Measurements from ENCODE around the gene TNFRSF1A.

TNFRSF1A gene

DNA sequence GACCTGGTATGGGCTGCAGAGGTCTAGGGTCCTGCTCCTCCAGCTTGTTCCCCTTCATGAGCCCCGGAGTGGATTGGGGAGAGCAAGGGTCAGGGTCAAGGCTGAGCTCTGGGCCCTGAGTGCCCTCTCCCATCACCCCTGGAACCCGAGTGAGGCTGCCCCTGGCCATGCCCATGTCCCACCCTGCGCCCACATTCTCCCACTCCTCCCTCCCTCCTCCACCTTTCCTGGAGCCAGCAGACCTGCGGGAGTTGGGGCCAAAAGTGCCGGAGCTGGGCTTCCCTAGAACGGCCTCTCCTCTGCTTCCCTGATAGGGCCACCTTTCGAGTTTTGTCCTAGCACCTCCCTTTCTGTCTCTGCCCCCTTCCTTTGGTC lies 32.9 kb upstream of the TNFRSF1A start:
- in situ Hi-C loops (cut with MboI; ENCODE audit: low sequenced_read_pairs), result no loop called here

DNA sequence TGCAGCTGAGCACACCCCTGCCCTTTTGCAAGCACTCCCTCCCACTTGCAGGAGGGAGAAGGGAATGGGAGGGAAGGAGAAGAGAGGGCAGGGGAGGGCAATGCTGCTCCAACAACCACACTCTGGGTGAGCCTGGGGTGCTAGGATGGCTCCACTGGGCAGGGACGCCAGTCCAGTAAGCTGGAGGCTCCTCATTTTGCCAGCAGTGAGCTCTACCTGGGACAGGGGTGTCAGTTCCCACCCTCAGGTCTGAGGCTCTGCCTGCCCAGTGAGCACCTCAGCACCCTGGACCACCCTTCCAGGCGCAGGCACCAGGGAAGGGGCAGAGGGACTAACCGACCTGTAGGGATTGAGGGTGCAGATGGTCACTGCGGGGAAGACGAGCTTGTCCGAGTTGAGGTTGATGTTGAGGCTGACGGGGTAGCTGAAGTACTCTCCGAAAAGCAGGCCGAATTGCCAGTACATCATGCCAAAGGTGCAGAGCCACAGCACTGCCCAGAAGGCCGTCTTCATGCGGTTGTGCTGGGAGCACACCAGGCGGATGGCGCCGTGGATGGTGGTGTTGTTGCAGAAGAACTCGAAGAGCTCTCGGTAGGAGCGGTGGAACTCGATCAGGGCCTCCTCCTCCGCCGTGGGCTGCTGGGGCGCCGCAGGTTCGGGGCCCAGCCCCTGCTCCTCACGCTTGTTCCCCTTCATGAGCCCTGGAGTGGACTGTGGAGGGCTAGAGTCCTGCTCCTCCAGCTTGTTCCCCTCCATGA lies 32.3 kb upstream of the TNFRSF1A start:
- in situ Hi-C loops (cut with MboI; ENCODE audit: low sequenced_read_pairs), result no loop called here

DNA sequence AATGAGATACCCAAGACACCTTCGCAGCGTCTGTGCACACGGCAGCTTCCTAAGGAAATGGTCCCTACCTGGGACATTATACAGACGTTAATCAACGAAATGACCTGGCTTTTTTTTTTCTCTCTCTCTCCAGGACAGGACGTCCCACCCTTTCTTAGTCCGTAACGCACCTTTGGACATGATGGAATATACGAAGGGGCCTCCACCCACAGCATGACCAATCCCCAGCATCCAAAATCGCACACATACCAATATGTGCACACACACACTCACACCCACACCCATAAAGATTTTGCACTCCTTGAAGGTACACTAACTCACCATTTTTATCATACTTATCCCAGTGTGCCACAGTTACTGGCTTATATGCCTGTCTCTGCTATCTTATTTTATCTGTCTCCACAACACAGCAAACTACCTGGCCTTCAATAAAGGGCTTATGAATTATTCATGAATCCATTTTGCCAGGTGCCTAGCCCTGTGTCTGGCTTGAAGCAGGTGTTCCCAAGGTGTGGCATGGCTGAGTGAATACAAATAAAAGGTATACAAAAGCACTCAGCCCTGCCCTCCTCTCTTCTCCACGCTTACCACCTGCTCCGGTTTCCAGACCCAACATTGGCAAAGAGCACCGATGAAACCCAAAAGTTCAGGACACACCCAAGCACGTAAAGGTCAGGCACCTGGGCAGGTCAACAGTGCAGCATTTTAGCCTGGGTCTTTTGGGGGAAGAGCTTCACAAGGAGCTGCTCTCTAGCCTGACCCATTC lies 31.3 kb upstream of the TNFRSF1A start:
- in situ Hi-C loops (cut with MboI; ENCODE audit: low sequenced_read_pairs), result no loop called here

- in situ Hi-C loops (cut with MboI; ENCODE audit: low sequenced_read_pairs), result no loop called here
These were observed 30.6 kb upstream of the TNFRSF1A start for GRCh38 chr12:6372403-6373003.

DNA sequence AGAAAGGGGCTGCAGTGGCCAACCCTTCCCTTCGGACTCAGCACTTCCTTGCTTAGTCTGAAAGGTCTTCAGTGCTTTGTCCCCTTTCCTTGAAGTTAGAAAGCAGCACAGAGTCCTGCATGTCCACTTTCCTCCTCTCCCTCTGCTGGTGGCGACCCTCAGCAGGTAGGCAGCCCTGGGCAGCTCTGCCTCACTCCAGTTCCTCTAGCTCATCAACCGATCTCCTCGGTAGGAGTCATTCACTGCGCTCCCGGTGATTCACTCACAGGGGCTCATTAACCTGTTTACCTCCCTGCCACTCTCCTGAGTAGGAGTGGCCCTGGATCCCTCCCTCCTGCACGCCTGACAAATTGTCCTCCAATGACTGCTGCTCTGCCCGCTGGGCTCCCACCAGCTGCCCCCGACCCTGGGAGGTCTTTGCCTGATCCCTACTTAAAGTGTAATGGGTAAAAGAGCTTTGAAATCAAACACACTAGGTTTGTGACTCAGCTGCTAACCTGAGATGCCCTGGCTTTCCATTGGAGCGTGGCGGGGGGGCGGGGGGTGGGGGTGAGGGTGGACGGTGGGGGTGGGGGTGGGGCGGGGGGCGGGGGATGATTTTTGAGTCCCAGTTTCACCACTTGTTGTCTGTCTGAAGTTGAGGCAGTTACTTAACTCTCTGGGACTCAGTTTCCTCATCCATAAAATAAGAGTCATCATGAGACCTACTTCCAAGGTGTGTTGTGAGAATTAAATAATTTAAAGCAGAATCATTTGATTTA lies 29.3 kb upstream of the TNFRSF1A start:
- in situ Hi-C loops (cut with MboI; ENCODE audit: low sequenced_read_pairs), result no loop called here

DNA sequence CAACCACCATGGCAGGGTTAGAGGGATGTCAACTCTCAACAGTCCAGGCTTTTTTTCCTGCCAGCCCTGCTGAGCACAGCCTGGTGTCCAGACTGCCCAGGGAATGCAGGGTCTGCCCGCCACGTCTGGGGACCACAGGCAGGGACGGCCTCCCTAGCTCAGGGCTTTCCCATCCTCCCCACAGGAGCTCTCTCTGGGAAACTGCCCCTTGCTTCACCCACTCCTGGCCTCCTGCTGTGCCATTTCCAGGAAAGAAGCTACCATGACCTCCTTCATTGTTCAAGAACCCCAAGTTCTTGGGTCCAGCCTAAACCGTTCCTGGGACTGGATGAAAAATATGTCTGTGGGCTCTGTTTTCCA lies 28.7 kb upstream of the TNFRSF1A start:
- in situ Hi-C loops (cut with MboI; ENCODE audit: low sequenced_read_pairs), result no loop called here

- in situ Hi-C loops (cut with MboI; ENCODE audit: low sequenced_read_pairs), result no loop called here
These were observed 28.2 kb upstream of the TNFRSF1A start for GRCh38 chr12:6369916-6370575.

- in situ Hi-C loops (cut with MboI; ENCODE audit: low sequenced_read_pairs), result no loop called here
These were observed 27.1 kb upstream of the TNFRSF1A start for GRCh38 chr12:6368906-6369525.

DNA sequence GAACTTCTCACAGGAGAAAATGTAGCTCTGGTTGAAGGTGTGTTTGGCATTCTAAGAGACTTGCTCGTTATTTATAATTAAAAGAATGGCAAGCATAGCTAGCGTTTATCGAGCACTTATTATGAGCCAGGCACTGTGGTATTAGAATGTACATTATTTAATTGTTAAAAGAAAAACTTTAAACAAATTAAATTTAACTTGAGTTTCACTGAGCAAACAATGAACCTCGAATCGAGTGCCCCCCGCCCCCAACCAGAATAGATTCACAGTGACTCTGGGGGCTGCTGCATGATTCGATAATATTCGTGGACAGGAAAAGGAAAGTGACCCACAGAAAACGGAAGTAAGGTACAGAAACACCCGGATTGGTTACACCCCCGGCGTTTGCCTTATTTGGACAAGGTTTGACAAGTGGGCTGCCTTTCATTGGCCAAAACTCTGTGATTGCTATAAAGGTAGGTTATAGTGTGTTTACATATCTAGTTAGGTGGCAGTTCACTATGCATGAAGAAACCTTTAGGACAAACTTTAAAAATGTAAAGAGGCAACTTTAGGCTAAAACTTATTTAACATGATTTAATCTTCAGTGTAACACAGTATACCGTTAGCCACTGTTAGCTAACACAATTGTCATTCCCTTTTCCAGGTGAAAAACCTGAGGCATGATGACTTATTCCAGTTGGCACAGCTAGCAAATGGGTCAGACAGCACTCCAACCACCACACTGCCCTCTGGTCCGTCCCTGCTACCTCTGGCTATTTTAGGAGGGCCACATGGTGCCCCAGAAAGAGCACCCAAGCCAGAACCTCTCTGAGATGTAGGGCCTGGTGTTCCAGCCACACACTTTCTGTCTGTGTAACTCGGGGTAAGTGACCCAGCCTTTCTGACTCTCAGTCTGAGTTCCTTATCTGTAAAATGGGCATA lies 26.4 kb upstream of the TNFRSF1A start:
- in situ Hi-C loops (cut with MboI; ENCODE audit: low sequenced_read_pairs), result no loop called here

- in situ Hi-C loops (cut with MboI; ENCODE audit: low sequenced_read_pairs), result no loop called here
These were observed 25.4 kb upstream of the TNFRSF1A start for GRCh38 chr12:6367065-6367968.

GRCh38 chr12:6364044-6364374 lies 22.1 kb upstream of the TNFRSF1A start:
- in situ Hi-C loops (cut with MboI; ENCODE audit: low sequenced_read_pairs), result no loop called here

DNA sequence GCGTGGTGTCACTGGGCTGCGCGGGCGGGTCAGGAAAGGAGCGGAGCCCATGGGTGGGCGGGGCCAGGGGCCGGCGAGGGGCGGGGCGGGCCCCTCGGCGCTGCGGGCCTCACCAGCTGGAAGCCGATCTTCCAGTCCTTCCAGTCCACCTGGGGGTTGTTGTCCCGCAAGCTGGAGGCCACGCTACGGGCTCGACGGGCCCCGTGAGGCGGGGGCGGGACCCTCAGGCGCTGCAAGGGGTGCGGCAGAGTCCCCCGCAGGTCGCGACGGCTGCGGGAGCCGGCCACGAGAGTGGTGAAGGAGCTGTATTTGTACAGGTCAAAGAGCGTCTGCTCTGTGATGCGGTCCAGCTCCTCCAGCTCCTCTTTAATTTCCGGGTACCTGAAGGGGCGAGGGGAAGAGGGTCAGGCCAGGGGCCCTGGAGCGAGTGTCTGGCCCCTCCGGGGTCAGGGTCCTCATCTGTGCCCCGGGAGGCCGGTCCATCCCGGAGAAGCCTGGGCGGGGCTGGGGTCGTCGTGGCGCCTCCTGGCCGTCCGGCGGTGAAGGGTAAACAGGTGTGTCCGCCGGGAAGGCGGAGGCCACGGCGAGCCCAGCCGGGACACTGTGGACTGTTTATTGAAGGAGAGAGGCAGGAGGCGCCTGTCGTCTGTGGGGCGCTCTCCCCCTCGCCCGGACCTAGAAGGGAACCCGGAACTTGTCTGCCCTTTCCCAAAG lies 21.6 kb upstream of the TNFRSF1A start:
- in situ Hi-C loops (cut with MboI; ENCODE audit: low sequenced_read_pairs), result no loop called here

DNA sequence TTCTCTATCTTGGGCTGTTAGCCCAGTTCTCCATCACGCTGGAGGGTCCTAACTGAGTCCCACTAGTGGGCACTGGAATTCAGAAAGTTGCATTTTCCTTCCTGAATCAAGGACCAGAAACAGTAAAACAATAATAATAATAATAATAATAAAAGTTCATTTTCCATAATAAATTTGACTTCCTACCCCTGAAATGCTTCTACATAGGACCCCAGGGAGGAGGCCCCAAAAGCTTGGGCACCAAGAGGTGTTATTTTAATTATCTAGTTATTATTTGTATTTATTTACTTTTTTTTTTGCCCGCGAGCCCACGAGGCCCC lies 21.1 kb upstream of the TNFRSF1A start:
- in situ Hi-C loops (cut with MboI; ENCODE audit: low sequenced_read_pairs), result no loop called here

DNA sequence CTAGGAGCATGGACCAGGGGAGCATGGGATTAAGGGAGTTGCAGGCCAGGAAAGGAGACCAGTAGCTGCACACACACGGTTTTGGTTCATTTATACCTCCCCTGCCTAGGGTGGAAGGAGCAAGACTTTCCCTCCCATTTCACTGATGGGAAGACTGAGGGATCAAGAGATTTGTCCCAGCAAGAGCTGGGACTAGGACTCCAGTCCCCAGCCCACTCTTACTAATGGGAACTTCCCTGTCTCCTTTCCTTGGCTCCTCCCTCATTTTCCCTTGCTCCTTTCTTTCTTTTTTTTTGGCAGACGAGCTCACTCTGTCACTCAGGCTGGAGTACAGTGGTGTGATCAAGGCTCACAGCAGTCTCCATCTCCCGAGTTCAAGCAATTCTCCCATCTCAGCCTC lies 20.5 kb upstream of the TNFRSF1A start:
- in situ Hi-C loops (cut with MboI; ENCODE audit: low sequenced_read_pairs), result no loop called here

- in situ Hi-C loops (cut with MboI; ENCODE audit: low sequenced_read_pairs), result no loop called here
These were observed 20.0 kb upstream of the TNFRSF1A start for GRCh38 chr12:6361834-6362233.

GRCh38 chr12:6360578-6361490 lies 19.0 kb upstream of the TNFRSF1A start:
- in situ Hi-C loops (cut with MboI; ENCODE audit: low sequenced_read_pairs), result no loop called here

DNA sequence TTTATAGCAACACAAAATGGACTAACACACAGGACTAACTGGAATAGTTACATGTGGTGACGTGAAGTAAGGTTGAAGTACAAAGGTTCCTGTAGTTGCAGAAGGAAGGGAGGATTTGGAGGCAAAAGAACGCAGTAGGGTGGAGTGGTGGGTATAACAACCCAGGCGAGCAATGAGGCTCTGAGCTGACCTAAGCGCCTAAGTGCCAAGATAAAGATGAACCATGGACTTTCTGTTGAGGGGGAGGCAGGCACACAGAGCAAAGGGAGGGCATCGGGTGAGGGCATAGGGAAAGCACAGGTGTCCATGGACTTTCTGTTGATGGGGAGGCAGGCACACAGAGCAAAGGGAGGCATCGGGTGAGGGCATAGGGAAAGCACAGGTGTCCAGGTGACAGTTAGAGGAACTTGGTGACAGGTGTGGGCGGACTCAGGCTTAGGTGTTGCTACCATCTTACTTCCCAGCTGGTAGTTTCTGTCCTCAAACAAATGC lies 18.2 kb upstream of the TNFRSF1A start:
- in situ Hi-C loops (cut with MboI; ENCODE audit: low sequenced_read_pairs), result no loop called here
